Measurements from ENCODE around the gene KRT32.

GRCh38 chr17:41505007-41505808 is 38.0 kb upstream of the KRT32 start, which contains the start of gene KRT13:
- TF ChIP-seq POLR2AphosphoS5 (IDR thresholded peaks at IDR 0.05; ENCODE audit: low read depth, low read length) (no peak), POLR2A (IDR thresholded peaks at IDR 0.05; ENCODE audit: borderline replicate concordance, extremely low read depth, insufficient read depth, insufficient read length) (no peak), JUND (IDR thresholded peaks at IDR 0.05) (no peak), CTCF (IDR thresholded peaks at IDR 0.05 in 2 of 3, conservative IDR thresholded peaks at IDR 0.05 in 1 of 3; ENCODE audit: borderline replicate concordance in 1 of 3, insufficient read depth in 1 of 3, low read depth in 2 of 3, low read length in 2 of 3) (no peak), ZFX (IDR thresholded peaks at IDR 0.05) (no peak), ZBTB33 (IDR thresholded peaks at IDR 0.05; ENCODE audit: extremely low read depth, insufficient replicate concordance, low read length) (no peak), MAX (IDR thresholded peaks at IDR 0.05) (no peak), REST (IDR thresholded peaks at IDR 0.05; ENCODE audit: low read depth) (no peak), CBX3 (IDR thresholded peaks at IDR 0.05; ENCODE audit: low read depth) (no peak), EZH2 (IDR thresholded peaks at IDR 0.05) (no peak), RAD21 (IDR thresholded peaks at IDR 0.05; ENCODE audit: low read depth) (no peak)
